ENCODE data around the gene KLK7.

- no peak for TF ChIP-seq POLR2AphosphoS5 (IDR thresholded peaks at IDR 0.05)
- no peak for TF ChIP-seq POLR2A (IDR thresholded peaks at IDR 0.05)
Measured at GRCh38 chr19:51010066-51010795, 26.5 kb upstream of the KLK7 start.

All from gastroesophageal sphincter (tissue), 2 donors.